ENCODE measurements around the gene RETREG3. TPM values are rescaled to one million over a fixed set of nuclear protein-coding genes. Genes with fewer than 3 reads are reported as not detected.

The RETREG3 gene
- total RNA-seq, 2 donors from 2014 or later: 36.9 to 42.0 TPM

DNA sequence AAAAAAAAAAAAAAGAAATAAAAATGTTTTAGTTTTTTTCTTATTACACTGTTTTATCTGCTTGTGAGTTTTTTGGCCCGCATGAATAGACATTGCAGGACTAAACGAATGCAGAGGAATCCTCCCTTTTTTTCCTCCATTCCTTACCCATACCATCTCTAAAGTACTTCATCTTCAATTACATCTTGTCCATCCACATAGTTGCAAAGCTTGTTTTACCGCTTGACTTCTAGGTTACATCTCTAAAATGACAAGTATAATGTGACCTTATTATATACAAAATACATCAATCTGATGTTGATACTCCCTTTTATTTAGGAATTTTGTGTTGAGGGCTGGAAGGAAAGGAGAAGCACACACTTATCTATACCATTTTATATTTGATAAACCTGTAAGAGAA lies 12.8 kb downstream of the RETREG3 start:
- DNase-seq (no peak), ATAC-seq (no peak)
- TF ChIP-seq POLR2A (IDR thresholded peaks at IDR 0.05): no peak
- TF ChIP-seq, protein P1, sequence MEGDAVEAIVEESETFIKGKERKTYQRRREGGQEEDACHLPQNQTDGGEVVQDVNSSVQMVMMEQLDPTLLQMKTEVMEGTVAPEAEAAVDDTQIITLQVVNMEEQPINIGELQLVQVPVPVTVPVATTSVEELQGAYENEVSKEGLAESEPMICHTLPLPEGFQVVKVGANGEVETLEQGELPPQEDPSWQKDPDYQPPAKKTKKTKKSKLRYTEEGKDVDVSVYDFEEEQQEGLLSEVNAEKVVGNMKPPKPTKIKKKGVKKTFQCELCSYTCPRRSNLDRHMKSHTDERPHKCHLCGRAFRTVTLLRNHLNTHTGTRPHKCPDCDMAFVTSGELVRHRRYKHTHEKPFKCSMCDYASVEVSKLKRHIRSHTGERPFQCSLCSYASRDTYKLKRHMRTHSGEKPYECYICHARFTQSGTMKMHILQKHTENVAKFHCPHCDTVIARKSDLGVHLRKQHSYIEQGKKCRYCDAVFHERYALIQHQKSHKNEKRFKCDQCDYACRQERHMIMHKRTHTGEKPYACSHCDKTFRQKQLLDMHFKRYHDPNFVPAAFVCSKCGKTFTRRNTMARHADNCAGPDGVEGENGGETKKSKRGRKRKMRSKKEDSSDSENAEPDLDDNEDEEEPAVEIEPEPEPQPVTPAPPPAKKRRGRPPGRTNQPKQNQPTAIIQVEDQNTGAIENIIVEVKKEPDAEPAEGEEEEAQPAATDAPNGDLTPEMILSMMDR (IDR thresholded peaks at IDR 0.05): no peak
- H3K27me3 ChIP-seq: no peaks in the 10 kb centered on the region
- no peak overlapping the region for H3K4me3 ChIP-seq
- intact Hi-C loops (cut with DNase I): no loop called here
- H3K36me3 ChIP-seq (replicated peaks in 1 of 2; ENCODE audit: insufficient read depth in 1 of 2, low read depth in 2 of 2): no peaks in the 10 kb centered on the region
- H3K4me1 ChIP-seq: peaks cover 5% of the 10 kb centered on the region
- no peak overlapping the region for H3K27ac ChIP-seq
- 82% methylated on average over 3 of the region's 3 CpGs for WGBS, 2 donors
- H3K9me3 ChIP-seq: no peaks in the 10 kb centered on the region

DNA sequence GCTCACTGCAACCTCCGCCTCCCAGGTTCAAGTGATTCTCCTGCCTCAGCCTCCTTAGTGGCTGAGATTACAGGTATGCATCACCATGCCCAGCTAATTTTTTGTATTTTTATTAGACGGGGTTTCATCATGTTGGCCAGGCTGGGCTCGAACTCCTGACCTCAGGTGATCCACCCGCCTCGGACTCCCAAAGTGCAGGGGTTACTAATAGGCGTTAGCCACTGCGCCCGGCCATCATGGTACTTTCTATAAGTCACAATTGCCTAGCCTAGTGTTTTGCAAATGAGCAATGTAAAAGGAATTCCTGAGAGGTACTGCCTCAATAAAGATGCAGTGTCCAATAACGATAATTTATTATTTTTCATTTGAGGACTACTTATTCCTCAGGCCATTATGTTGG lies 17.8 kb downstream of the RETREG3 start:
- H3K4me3 ChIP-seq: no peak overlapping the region
- DNase-seq: no peak
- H3K4me1 ChIP-seq: no peaks in the 10 kb centered on the region
- peaks cover 0 to 24% of the 10 kb centered on the region in 2 donors for H3K36me3 ChIP-seq (replicated peaks in 1 of 2; ENCODE audit: insufficient read depth in 1 of 2, low read depth in 2 of 2)
- no peaks in the 10 kb centered on the region for H3K9me3 ChIP-seq
- H3K27me3 ChIP-seq: no peaks in the 10 kb centered on the region
- ATAC-seq: no peak
- TF ChIP-seq, protein P1 (IDR thresholded peaks at IDR 0.05): no peak
- no peak for TF ChIP-seq POLR2A (IDR thresholded peaks at IDR 0.05)
- no peak overlapping the region for H3K27ac ChIP-seq
- intact Hi-C loops (cut with DNase I): no loop called here
- 88 to 91% methylated on average over 9 of the region's 9 CpGs for WGBS, 2 donors

DNA sequence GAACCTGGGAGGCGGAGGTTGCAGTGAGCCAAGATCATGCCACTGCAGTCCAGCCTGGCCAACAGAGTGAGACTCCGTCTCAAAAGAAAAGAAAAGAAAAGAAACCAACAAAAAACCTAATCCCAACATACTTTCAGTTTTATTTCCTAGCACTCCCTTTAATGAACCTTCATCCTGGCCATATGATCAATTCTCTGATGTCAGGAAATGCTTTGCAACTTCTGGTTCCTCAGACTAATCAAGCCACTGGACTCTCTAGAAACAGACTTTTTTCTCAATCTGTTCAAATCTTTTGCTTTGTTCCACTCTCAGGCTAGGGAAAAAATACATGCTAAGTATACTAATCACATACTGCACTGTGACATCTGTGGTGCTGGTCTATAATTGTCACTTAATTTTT lies 18.3 kb downstream of the RETREG3 start:
- no peak for ATAC-seq
- DNase-seq: no peak
- H3K27ac ChIP-seq: no peak overlapping the region
- peaks cover 4% of the 10 kb centered on the region for H3K4me1 ChIP-seq
- 94 to 97% methylated on average over 2 of the region's 2 CpGs for WGBS, 2 donors
- no peaks in the 10 kb centered on the region for H3K9me3 ChIP-seq
- no peaks in the 10 kb centered on the region for H3K27me3 ChIP-seq
- intact Hi-C loops (cut with DNase I): no loop called here
- no peak overlapping the region for H3K4me3 ChIP-seq
- H3K36me3 ChIP-seq (replicated peaks in 1 of 2; ENCODE audit: insufficient read depth in 1 of 2, low read depth in 2 of 2): peaks cover 0 to 25% of the 10 kb centered on the region in 2 donors
- TF ChIP-seq, protein P1 (IDR thresholded peaks at IDR 0.05): no peak
- no peak for TF ChIP-seq POLR2A (IDR thresholded peaks at IDR 0.05)

DNA sequence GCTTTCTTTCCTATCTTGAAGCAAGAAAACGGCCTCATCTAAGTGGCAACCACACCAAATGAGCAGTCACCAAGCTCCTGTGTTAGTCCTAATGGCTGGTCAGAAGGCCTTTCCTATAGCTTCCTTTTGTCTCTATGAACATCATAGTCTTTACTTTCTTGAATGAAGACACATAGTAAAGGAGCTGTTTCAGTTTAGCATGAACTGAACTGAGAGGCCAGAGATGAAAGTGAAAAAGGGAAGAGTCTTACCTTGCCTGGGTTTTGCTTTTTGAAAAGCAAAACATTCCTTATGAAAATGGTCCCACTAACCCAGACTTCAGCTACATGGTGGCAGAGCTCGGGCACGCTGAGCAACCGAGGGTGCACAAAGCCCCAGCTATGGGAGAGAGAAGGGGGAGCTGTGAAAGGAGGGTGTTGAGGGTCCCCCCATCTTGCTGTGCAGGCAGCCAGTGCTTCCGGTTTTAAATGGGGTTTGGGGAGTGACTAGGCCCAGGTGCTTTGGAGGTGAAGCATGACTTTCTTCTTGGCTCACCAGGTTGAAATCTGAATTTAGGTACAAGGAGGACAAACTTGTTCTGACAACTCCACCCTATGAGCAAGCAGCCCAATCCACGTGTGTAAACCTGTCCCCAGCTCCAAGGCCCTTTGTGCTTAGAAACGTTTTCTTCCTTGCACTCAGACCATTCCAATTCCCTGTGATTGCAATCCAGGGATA lies 22.5 kb downstream of the RETREG3 start:
- TF ChIP-seq, protein P1 (IDR thresholded peaks at IDR 0.05): no peak
- no peak for TF ChIP-seq POLR2A (IDR thresholded peaks at IDR 0.05)
- Histone ChIP-seq H3K4me3 (no peak overlapping the region), H3K9me3 (no peaks in the 10 kb centered on the region), H3K27ac (peak overlapping the region in 1 of 4 donors; percentile 1), H3K36me3 (replicated peaks in 1 of 2; ENCODE audit: insufficient read depth in 1 of 2, low read depth in 2 of 2) (peaks cover 18 to 51% of the 10 kb centered on the region in 2 donors), H3K27me3 (no peaks in the 10 kb centered on the region), H3K4me1 (peaks cover 14% of the 10 kb centered on the region)
- WGBS, 2 donors: 77 to 83% methylated on average over 7 of the region's 7 CpGs
- intact Hi-C loops (cut with DNase I): no loop called here
- DNase-seq (no peak), ATAC-seq (no peak)

DNA sequence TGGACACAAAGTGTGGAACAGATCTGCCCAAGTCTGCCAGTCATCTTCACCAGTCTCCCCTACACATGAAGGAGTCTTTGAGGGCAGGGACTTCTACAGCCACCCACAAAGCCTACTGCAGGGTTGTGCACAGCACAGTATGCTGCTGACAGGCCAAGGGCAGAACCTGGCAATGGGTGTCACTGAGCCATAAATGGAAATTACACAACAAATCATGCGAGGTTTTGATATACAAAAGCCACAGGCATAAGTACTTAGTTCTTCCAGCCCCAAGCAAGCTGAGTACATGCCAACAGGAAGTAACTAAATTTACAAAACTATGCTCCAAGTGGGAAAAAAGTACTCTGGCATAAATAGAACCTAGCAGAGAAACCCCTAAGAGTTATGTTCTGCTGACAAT lies 23.8 kb downstream of the RETREG3 start:
- H3K4me3 ChIP-seq: no peak overlapping the region
- intact Hi-C loops (cut with DNase I): no loop called here
- peak overlapping the region in 2 of 4 donors; percentile 30 to 50 for H3K27ac ChIP-seq
- 22 to 25% methylated on average over 1 of the region's 1 CpG for WGBS, 2 donors
- TF ChIP-seq POLR2A (IDR thresholded peaks at IDR 0.05): no peak
- TF ChIP-seq, protein P1 (IDR thresholded peaks at IDR 0.05): no peak
- DNase-seq: peak in 1 of 4 donors; percentile 39
- no peaks in the 10 kb centered on the region for H3K9me3 ChIP-seq
- H3K36me3 ChIP-seq (replicated peaks in 1 of 2; ENCODE audit: insufficient read depth in 1 of 2, low read depth in 2 of 2): peaks cover 22 to 51% of the 10 kb centered on the region in 2 donors
- peak; percentile 64 for ATAC-seq
- H3K27me3 ChIP-seq: no peaks in the 10 kb centered on the region
- peaks cover 14% of the 10 kb centered on the region for H3K4me1 ChIP-seq

All from body of pancreas (tissue), 4 donors.